NCI-H510A treated with DMSO at 0.1 percent for 48 hours (cell line): ENCODE measurements around the gene FCN3.

Experiments used
- DNase-seq: peaks from one replicate; lab custom pipeline; 2025; lab: John Stamatoyannopoulos, UW

FCN3 gene

DNA sequence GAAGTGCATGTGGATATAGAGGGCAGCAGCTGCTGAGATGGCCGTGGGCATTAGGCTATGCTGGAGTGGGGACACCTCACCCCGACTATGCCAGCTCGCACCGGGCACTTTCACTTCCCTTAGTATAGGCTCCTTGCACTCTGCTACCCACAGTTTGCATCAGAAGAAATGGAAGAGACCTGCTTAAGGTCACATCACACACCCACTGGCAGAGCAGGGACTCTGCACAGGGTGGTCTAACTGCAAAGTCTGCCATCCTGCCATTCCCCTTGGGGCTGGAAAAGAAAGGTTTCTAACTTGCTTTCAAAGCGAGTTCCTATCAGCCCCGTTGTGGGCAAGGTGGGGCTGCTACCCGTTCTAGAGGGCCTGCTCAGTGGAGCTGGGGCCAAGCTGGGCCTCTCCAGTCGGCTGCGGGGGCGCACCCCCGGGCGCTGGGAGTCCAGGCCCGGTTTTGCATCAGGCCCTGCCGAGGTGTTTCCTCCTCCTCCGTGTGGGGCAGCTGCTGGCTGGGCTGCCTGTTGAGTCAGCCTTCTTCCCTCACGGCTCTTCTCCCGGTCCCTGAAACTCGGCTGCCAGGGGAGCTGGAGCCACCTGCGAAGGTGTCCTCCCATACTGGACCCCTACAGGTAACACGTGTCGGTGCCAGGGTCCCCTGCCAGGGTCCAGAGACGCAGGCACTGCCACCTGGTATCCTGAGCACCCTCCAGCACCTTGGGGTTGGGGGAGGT lies 32.9 kb downstream of the FCN3 start, which contains the start of gene SYTL1:
Gene SYTL1, plus strand, starts transcription at position 498 of the 728 bp plus-strand sequence. CDS start 3,313 bp downstream, outside the sequence.
- DNase-seq = peak; percentile 61

DNA sequence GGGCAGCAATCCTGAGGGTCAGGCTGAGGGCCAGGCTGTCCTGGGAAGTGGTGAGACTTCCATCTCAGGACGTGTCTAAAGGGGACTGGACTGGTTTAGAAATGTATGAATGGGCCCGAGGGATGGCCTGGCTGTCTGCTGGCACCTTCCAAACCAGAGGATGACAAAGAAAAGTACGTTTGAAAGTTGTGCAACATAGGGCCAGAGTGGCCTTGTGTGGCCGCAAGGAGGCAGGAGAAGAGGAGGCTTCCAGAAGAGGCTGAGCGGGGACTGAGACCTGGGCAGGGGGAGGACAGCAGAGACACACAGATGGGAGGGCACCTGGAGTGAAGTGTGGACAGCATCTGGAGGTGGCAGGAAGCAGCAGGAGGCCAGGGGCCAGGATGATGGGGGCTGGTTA lies 35.4 kb downstream of the FCN3 start:
- no peak for DNase-seq

DNA sequence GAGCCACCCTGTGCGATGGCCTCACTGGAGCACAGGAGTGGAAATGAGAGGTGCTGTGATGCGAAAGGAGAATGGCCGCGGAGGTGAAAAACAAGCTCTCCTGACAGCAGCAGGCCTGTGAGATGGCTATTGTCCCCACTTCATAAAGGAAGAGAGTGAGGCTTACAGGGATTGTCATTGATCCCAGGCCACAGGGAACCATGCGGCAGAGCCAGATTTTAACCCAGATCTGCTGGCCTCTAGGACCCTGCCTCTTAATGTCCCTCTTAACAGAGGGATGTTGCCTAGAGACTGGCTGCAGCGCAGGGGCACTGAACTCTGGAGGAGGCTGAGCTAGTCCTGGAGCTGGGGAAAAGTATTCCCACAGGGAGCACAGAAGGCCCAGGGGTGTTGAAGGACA lies 35.9 kb downstream of the FCN3 start:
- DNase-seq = no peak

DNA sequence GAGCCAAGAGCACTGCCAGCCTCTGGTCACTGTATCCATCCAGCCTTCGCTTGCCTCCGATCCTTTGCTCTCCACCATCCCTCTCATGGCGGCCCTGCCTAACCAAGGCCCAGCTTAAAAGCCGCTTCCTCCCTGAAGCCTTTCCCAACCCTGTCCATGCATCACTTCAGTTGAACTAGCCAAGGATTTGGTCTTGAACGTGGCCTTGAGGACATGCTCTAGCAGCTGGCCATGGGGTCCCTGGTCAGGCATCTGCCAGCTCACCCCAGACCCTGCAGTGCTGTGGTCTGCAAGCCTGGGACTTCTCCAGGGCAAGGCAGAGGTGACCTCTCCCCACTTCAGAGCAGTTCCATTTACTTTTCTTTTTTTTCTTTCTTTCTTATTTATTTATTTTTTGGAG lies 37.9 kb downstream of the FCN3 start:
- no peak for DNase-seq

DNA sequence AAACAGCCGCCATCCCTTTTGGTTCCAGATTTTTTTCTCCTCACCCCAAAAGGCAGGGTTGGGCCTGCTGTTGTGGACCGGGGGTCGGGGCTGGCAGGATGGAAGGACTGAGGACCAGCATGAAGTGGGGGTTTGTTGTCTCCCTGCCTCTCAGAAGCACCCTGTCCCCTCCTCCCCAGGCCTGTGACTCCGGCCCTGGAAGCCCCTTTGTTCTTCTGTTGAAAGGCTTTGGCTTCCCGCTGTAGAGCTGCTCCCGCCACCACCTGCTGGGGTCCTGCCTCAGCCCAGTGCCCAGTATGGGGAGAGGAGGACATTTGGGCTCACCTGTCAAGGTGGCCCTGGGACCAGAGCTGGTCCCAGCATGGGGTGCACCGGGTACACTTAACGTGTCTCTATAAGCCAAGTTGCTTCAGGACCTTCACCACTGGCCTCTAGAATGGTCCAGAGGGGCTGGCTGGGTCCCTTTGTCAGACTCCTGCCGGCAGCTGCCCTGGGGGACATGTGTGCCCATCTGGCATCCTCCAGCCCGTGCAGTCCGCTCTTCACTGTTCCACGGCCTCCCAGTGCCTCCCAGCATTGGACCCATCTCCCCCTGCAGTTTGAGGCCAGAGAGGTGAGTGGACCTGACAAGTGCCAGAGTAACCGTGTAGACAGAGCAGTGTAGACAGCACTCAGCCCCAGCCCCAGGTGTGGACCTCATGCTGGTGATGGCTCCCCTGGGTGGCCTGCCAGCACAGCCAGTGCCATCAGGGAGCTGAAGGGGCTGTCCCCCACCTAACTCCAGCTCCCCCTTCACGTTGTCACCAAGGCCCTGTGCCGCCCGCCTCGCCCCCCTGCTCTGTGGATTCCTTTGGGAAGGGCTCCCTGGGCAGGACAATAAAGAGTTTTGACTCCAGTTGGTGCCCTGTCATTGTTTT lies 38.9 kb downstream of the FCN3 start:
- DNase-seq = no peak

DNA sequence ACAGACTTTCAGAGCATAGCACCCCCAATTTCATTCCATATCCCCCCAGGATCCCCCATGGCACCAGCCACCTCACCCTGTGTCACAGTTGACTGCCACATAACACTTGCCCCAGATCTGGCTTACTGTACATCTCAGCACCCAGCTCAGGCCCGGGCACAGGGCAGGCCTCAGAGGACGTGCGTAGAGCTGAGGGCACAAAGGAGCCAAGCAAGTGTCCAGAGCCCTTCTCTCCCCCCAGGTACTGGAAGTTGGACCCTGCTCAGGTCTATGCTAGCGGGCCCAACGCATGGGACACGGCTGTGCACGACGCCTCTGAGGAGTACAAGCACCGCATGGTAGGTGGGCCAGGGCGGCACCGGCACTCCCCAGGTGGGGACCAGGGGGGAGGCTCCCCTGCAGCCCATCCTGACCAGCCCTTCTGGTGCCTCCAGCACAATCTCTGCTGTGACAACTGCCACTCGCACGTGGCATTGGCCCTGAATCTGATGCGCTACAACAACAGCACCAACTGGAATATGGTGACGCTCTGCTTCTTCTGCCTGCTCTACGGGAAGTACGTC lies 40.8 kb downstream of the FCN3 start:
- no peak for DNase-seq

DNA sequence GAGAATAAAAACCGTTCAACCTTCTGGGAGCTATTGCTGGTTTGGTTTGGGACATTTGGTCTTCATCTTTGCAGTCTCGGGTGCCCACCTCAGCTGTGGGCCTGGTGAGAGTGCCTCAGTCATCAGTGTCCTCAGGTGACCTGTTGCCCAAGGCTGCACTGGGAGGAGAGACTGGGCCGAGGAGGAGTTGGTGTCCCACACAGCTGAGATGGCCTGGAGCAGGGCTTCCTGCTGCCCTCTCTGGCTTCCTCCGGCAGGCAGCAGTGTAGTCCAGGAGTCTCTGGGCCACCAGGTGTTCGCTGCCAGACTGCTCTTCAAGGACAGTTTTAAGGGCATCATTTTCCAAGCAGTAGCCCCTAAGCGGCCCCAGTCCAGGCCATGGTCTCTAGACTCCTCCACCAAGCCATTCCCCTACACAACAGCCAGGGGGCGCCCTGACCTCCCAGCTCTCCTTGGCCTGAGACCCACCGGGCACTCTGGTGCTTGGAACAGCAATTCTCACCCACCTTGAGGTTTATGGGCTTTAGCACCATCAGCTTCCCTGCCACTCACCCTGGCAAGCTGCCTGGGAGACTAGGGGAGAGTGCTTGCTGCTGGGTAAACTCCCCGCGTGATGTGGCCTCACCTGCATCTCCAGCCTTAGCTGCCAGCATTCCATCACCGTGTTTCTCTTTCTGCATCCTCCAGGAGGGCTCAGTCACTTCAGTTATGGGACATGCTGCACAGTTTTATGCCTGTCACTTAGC lies 41.9 kb downstream of the FCN3 start:
- no peak for DNase-seq

DNA sequence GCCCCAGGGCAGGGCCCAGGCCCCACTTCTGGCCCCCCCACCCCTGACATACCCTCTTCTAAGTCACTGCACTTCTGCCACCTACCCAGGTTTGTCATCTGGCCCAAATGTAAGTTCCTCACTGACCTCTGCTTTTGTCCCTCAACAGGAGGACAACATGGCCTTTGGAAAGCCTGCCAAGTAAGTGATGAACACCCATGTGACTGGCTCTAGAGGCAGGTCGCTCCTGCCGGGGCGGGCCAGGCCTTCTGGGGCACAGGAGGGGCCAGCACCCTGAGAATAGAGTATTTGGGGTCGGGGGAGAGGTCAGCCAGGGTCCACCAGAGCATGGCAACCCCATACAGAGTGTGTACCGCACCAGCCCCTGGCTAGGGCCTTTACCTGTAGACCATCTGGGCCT lies 42.7 kb downstream of the FCN3 start:
- DNase-seq = no peak

DNA sequence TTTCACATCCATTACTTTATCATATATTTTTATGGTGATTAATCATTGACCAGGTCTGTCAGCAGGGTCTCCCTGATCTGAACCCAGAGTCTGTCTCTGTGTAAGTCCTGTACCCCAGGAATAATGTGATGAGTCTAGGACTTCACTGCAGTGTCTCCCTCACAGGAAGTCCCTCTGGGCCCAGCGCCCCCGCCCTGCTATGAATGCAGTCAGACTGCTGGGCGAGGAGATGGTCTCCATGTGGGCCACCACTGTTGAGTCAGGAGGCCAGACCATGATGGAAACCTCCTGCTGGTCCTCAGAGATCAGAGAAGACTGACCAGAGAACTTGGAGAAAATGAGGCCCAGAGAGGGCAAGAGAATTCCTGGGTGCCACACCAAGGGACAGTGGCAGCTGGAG lies 43.2 kb downstream of the FCN3 start:
- no peak for DNase-seq

DNA sequence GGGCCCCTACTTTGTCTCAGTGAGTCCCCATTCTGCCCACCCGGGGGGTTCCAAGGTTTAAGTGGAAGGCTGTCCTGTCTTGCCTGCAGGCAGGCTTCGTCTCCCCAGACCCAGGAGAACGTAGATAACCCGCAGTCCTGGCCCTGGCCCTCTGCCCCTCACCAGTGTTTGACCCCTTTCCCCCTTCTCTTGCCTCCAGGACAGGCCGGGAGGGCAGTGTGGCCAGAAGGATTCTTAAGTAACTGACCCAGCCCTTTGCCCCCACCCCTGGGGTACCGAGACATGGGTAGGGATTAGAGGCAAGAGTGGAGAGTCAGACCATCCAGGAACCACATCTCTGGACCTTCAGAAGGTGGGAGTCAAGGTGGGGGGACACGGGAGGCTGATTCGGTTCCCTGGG lies 43.8 kb downstream of the FCN3 start:
- no peak for DNase-seq

DNA sequence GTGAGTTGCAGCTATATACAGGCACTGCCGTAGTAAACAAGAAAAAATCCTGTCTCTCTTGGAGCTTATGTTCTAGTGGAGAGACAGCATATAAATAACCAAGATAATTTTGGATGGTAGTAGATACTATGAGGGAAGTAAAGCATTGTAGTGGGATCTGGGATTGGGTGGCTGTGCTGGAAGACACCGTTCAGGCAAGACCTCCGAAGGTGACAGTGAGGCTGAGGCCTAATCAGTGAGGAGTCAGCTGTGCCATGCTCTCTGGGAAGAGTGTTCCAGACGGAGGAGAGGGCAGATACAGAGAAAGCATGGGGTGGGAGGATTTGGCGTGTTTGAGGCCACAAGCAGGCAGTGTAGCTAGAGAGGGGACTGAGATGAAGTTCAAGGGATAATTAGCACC lies 46.7 kb downstream of the FCN3 start:
- DNase-seq = no peak

DNA sequence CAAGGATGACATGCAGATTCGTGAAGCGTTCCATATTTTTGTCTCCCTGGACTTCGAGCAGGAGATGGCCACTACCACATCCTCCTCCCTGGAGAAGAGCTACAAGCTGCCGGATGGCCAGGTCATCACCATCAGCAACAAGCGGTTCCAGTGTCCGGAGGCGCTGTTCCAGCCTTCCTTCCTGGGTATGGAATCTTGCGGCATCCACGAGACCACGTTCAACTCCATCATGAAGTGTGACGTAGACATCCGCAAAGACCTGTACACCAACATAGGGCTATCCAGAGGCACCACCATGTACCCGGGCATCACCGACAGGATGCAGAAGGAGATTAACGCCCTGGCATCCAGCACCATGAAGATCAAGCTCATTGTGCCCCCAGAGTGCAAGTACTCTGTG lies 49.3 kb downstream of the FCN3 start:
- DNase-seq = no peak

DNA sequence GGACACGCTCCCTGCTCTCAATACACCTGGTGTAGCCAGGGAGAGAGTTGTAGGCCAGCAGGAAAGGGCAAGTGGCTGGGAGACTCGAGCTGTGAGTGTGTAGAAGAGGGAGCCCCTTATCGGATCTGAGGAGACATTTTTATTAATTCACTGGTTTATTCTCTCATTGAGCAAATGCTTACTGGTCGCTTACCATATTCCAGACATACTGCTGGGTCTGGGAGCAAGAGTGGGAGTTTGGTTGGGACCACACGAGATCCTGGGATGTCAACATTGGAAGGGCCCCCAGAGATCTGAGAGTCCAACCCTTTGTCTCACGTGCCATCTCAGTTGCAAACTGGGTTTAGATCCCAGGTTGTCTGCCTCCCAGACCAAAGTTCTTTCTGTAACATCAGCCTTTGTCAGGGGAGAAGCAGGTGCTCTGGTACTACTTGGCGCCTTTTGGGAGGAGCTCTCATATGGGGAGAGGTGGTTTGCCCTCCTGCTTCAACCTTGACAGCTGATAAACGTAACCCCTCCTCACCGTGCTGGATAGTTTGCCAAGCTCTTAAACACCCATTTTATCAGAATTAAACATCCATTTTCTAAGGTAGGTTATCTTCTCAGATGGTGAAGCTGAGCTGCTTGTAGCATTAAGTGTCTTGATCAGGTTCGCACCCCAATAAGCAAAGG lies 51.9 kb downstream of the FCN3 start:
- no peak for DNase-seq

DNA sequence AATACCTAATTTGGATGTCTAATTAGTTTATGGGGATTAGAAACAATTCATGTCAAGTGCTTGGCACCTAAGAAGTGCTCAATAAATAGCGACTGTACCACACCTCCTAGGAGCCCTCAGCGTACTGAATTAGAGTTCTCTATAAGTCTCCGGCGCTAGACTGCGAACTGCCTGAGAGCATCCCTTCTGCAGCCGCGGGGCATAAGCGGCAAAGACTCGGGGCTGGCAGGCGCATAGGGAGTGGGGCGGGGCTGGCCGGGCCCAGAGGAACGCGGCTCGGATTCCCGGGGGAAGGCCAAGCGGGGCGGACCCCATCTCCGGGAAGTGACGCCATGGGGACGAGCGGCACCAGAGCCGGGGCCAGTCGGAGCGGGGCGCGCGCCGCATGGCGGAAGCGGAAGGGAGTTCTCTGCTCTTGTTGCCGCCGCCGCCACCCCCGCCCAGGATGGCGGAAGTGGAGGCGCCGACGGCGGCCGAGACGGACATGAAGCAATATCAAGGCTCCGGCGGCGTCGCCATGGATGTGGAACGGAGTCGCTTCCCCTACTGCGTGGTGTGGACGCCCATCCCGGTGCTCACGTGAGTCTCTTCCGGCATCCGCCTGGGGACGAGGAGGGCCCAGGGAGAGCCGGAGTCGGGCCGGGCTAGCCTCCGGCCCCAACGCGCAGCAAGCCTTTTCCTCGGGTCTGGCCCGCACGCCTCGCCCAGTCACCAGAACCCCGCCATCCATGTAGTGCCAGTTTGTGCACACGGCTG lies 52.6 kb downstream of the FCN3 start, which contains the start of gene TMEM222:
Gene TMEM222, plus strand, starts transcription at position 351 of the 756 bp plus-strand sequence. Its CDS starts 35 bp downstream, at position 386.
- DNase-seq = peak; percentile 95
